GM23338 (cell line): ENCODE results near the gene XRCC6. TPM values are rescaled to one million over a fixed set of nuclear protein-coding genes. Genes with fewer than 3 reads are reported as not detected.
"Not testable (repeated sequence)": the region's sequence is repeated elsewhere in the genome, so short reads cannot be mapped to it uniquely, and the experiment has no call there.

Experiments used
- ATAC-seq: fragments of 200-7000 bp; cut with Tn5 transposase; 3 replicates; pipeline ENCODE4 v1.9.1; 2020
- DNase-seq: peaks from one replicate; pipeline ENCODE4 v3.0.0-alpha.2; 2015; ENCODE audit warnings: low spot score
- H2AFZ ChIP-seq: fragments of 200-600 bp; sonication (generic); 2 replicates; pipeline ENCODE4 v1.8.0; 2016; ENCODE audit warnings: antibody characterized with exemption, mild to moderate bottlenecking, moderate library complexity
- H3F3A ChIP-seq: fragments of 200-600 bp; sonication (generic); replicated peaks from 2 replicates; pipeline ENCODE4 v1.8.0; 2017; ENCODE audit warnings: antibody characterized with exemption, mixed run types, low read depth
- H3K27ac ChIP-seq: fragments of 200-600 bp; sonication (generic); 2 replicates; pipeline ENCODE4 v1.6.1; 2016; ENCODE audit warnings: low read depth
- H3K27me3 ChIP-seq: fragments of 200-600 bp; sonication (generic); 2 replicates; pipeline ENCODE4 v1.8.0; 2016; ENCODE audit warnings: mild to moderate bottlenecking, mixed run types, moderate library complexity; ENCODE audit not compliant: insufficient read depth
- H3K36me3 ChIP-seq: fragments of 200-600 bp; sonication (generic); 2 replicates; pipeline ENCODE4 v1.8.0; 2016; ENCODE audit warnings: mild to moderate bottlenecking; ENCODE audit not compliant: insufficient read depth
- H3K4me1 ChIP-seq: fragments of 200-600 bp; sonication (generic); 2 replicates; pipeline ENCODE4 v1.8.0; 2016; ENCODE audit warnings: mild to moderate bottlenecking, moderate library complexity; ENCODE audit not compliant: insufficient read depth
- H3K4me2 ChIP-seq: fragments of 200-600 bp; sonication (generic); 2 replicates; pipeline ENCODE4 v1.7.1; 2017; ENCODE audit warnings: mixed run types
- H3K4me3 ChIP-seq: fragments of 200-600 bp; sonication (generic); 2 replicates; pipeline ENCODE4 v1.6.1; 2016; ENCODE audit warnings: mixed run types
- H3K79me2 ChIP-seq: fragments of 200-600 bp; sonication (generic); replicated peaks from 2 replicates; pipeline ENCODE4 v1.8.0; 2017; ENCODE audit warnings: mild to moderate bottlenecking; ENCODE audit not compliant: insufficient read depth
- H3K9me2 ChIP-seq: fragments of 200-600 bp; sonication (generic); 2 replicates; pipeline ENCODE4 v1.8.0; 2017; ENCODE audit not compliant: insufficient read depth
- H4K20me1 ChIP-seq: fragments of 200-600 bp; sonication (generic); replicated peaks from 2 replicates; pipeline ENCODE4 v1.8.0; 2017; ENCODE audit warnings: mild to moderate bottlenecking; ENCODE audit not compliant: insufficient read depth
- H3K27ac Mint-ChIP-seq: 2 replicates; pipeline ENCODE4 v1.8.0; 2020; ENCODE audit warnings: inconsistent platforms, mild to moderate bottlenecking, moderate library complexity, mixed read lengths
- H3K27me3 Mint-ChIP-seq: 3 replicates; pipeline ENCODE4 v1.8.0; 2022; ENCODE audit warnings: low read depth, mild to moderate bottlenecking, moderate library complexity, mixed read lengths, inconsistent platforms; ENCODE audit not compliant: insufficient read depth, poor library complexity
- H3K36me3 Mint-ChIP-seq: 3 replicates; pipeline ENCODE4 v1.8.0; 2021; ENCODE audit warnings: low read depth, mild to moderate bottlenecking, inconsistent platforms, moderate library complexity, mixed read lengths
- H3K4me1 Mint-ChIP-seq: 3 replicates; pipeline ENCODE4 v1.8.0; 2020; ENCODE audit warnings: mild to moderate bottlenecking, inconsistent platforms, mixed read lengths
- H3K4me3 Mint-ChIP-seq: 3 replicates; pipeline ENCODE4 v1.8.0; 2021; ENCODE audit warnings: moderate library complexity, mild to moderate bottlenecking, inconsistent platforms, mixed read lengths
- H3K9me3 Mint-ChIP-seq: 3 replicates; pipeline ENCODE4 v1.8.0; 2020; ENCODE audit warnings: moderate library complexity, mild to moderate bottlenecking, inconsistent platforms, mixed read lengths
- CREB1 ChIP-seq: fragments of 250-450 bp; sonication (Bioruptor Pico); IDR thresholded peaks from 2 replicates; pipeline ENCODE4 v1.5.0; 2020; ENCODE audit warnings: low read depth, mild to moderate bottlenecking, moderate library complexity
- REST ChIP-seq: IDR thresholded peaks from one replicate; pipeline ENCODE4 v1.6.1; 2018; ENCODE audit warnings: antibody characterized with exemption; ENCODE audit not compliant: unreplicated experiment
- STAT1 ChIP-seq: IDR thresholded peaks from one replicate; pipeline ENCODE4 v1.6.1; 2016; ENCODE audit warnings: antibody characterized with exemption; ENCODE audit not compliant: unreplicated experiment
- ZNF114 ChIP-seq: fragments of 250-450 bp; sonication (Bioruptor Pico); IDR thresholded peaks from 2 replicates; pipeline ENCODE4 v1.5.0; 2020; ENCODE audit warnings: mild to moderate bottlenecking, moderate library complexity
- ZNF331 ChIP-seq: fragments of 250-450 bp; sonication (Bioruptor Pico); IDR thresholded peaks from 2 replicates; pipeline ENCODE4 v1.5.0; 2020; ENCODE audit warnings: low read depth, mild to moderate bottlenecking, moderate library complexity
- ZNF462 ChIP-seq: fragments of 250-450 bp; sonication (Bioruptor Pico); IDR thresholded peaks from 2 replicates; pipeline ENCODE4 v1.5.0; 2020; ENCODE audit warnings: mild to moderate bottlenecking, moderate library complexity
- polyA plus RNA-seq: library from polyadenylated mRNA; unstranded; fragments of >200 nt; fragmentation: Nextera tagmentation; extraction: Ambion mirVana; gene quantifications from 2 replicates; pipeline ENCODE4 v1.2.1, GENCODE V29; 2016
- total RNA-seq: library from RNA; depleted of rRNA; stranded (reverse); fragments of >200 nt; shearing (Covaris generic); gene quantifications from 2 replicates; pipeline ENCODE4 v1.2.3, GENCODE V29; 2014

XRCC6 gene
- total and polyA plus RNA-seq, 2 experiments from 2014 or later, result 351 to 498 TPM

DNA sequence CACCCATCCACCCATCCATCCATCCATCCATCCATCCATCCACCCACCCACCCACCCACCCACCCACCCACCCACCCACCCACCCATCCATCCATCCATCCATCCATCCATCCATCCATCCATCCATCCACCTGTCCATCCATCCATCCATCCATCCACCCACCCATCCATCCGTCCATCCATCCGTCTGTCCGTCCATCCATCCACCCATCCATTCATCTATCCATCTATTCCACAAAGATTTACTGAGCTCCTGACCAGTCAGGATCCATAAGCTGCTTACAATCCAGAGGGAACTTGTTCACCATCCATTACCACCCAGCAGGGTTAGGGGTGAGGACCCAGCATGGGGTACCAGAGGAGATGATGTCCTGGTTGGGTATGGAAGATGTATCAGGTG, 48.8 kb upstream of the XRCC6 start:
- H3K36me3 ChIP-seq, H4K20me1 ChIP-seq, DNase-seq, H3K9me3 Mint-ChIP-seq, H3K79me2 ChIP-seq, H2AFZ ChIP-seq, H3K27me3 ChIP-seq, H3K4me3 Mint-ChIP-seq, ATAC-seq, H3F3A ChIP-seq, H3K36me3 Mint-ChIP-seq, H3K4me1 Mint-ChIP-seq, H3K4me3 ChIP-seq, H3K9me2 ChIP-seq, H3K27ac ChIP-seq, H3K4me1 ChIP-seq, H3K27ac Mint-ChIP-seq, H3K4me2 ChIP-seq: not testable (repeated sequence)
- peaks cover 11% of the 10 kb centered on the region for H3K27me3 Mint-ChIP-seq

GRCh38 chr22:41573677-41574076, 47.4 kb upstream of the XRCC6 start:
- no peak for DNase-seq
- Mint-ChIP-seq H3K27ac (no peak overlapping the region), H3K4me1 (peaks cover 3% of the 10 kb centered on the region; the same call in 1 of the 3 replicates), H3K9me3 (no peaks in the 10 kb centered on the region; the same call in 2 of the 3 replicates), H3K36me3 (peaks cover 3% of the 10 kb centered on the region; the same call in 1 of the 3 replicates), H3K4me3 (no peak overlapping the region), H3K27me3 (peaks cover 14% of the 10 kb centered on the region)
- Histone ChIP-seq H3K4me3 (no peak overlapping the region), H3K27me3 (no peaks in the 10 kb centered on the region), H3K9me2 (no peaks in the 10 kb centered on the region), H3K27ac (no peak overlapping the region), H2AFZ (no peak overlapping the region), H3K36me3 (no peaks in the 10 kb centered on the region), H3K79me2 (no peaks in the 10 kb centered on the region), H3F3A (no peaks in the 10 kb centered on the region), H3K4me2 (no peak overlapping the region), H4K20me1 (no peaks in the 10 kb centered on the region; the same call in 1 of the 2 replicates), H3K4me1 (no peaks in the 10 kb centered on the region)
- ATAC-seq, result no peak
- TF ChIP-seq STAT1, result no peak
- no peak for TF ChIP-seq REST
- TF ChIP-seq CREB1, result no peak

DNA sequence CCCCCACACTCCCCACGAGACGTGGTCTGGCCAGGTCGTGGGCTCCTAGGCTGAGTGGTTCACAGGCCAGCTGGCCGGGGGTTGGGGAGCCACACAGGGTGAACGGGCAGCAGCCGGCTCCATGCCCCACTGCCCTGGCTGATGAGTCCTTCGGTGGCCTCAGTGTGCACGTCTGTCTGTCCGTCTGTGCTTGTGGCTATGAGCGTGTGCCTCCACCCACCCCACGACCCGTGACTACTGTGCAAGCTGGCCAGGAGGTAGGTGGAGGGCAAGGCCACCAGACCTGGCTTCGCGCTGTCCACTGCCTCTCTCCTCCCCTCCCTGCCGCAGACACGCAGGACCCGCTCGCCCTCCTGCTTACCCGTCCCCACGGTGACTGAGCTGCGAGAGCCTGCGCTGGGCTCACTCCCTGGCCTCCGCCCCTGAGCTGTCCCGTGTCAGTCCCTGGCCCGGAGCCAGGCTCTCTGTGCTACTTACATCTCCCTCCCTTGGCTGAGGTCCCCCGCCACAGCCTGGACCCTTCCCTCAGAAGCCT, 46.2 kb upstream of the XRCC6 start:
- Histone ChIP-seq H3K9me2 (no peaks in the 10 kb centered on the region), H3K4me1 (no peaks in the 10 kb centered on the region), H3F3A (no peaks in the 10 kb centered on the region), H3K4me2 (no peak overlapping the region), H4K20me1 (no peaks in the 10 kb centered on the region; the same call in 1 of the 2 replicates), H3K4me3 (no peak overlapping the region), H3K36me3 (no peaks in the 10 kb centered on the region), H2AFZ (no peak overlapping the region), H3K27ac (no peak overlapping the region), H3K27me3 (no peaks in the 10 kb centered on the region), H3K79me2 (no peaks in the 10 kb centered on the region)
- no peak for DNase-seq
- Mint-ChIP-seq H3K4me1 (peaks cover 3% of the 10 kb centered on the region; the same call in 1 of the 3 replicates), H3K36me3 (peaks cover 3% of the 10 kb centered on the region; the same call in 1 of the 3 replicates), H3K4me3 (no peak overlapping the region), H3K9me3 (no peaks in the 10 kb centered on the region; the same call in 2 of the 3 replicates), H3K27ac (no peak overlapping the region), H3K27me3 (peaks cover 13% of the 10 kb centered on the region)
- no peak for ATAC-seq
- TF ChIP-seq ZNF331 (CRISPR knock-in tag) (no peak), ZNF462 (no peak), STAT1 (no peak), ZNF114 (CRISPR knock-in tag) (no peak)
